CD4-positive, alpha-beta T cell (primary cell): ENCODE measurements around the gene DNAAF8. TPM values are rescaled to one million over a fixed set of nuclear protein-coding genes. Genes with fewer than 3 reads are reported as not detected.

ENCODE experiments used
- ATAC-seq: fragments of 200-7000 bp; cut with Tn5 transposase; one replicate; pipeline ENCODE4 v1.10.0; 2022; ENCODE audit warnings: mild to moderate bottlenecking; ENCODE audit not compliant: poor library complexity
- CTCF ChIA-PET: fragments of 350-600 bp; sonication (Branson Sonifier 250); formaldehyde crosslinking; loops from one replicate; lab custom pipeline; 2021; ENCODE audit warnings: antibody characterized with exemption, inconsistent platforms; lab: Charles Lee
- POLR2A ChIA-PET: fragments of 350-600 bp; sonication (Branson Sonifier 250); formaldehyde crosslinking; loops from one replicate; lab custom pipeline; 2021; ENCODE audit warnings: antibody characterized with exemption, inconsistent platforms; lab: Charles Lee
- DNase-seq, 14 experiments: peaks; one replicate each; pipeline ENCODE4 v3.0.0-alpha.2; 2013 to 2020; ENCODE audit warnings: mixed read lengths in 2 of 14
- H3K27ac ChIP-seq, 2 donors: one replicate each; pipeline versions ENCODE4 v1.5.1 to v1.7.0; 2013; ENCODE audit warnings: low read length in 2 of 2, low read depth in 1 of 2, mild to moderate bottlenecking in 1 of 2
- H3K27me3 ChIP-seq, 2 experiments: 1 replicate in 1 of 2; 2 replicates in 1 of 2; pipeline versions ENCODE4 v1.6.1 to v1.7.0; 2013; ENCODE audit warnings: low read length in 2 of 2, control low read depth in 1 of 2, mild to moderate bottlenecking in 1 of 2, moderate library complexity in 1 of 2; ENCODE audit not compliant: insufficient read depth in 2 of 2, control insufficient read depth in 1 of 2
- H3K36me3 ChIP-seq: one replicate; pipeline ENCODE4 v1.6.1; 2013; ENCODE audit warnings: low read length, control low read depth; ENCODE audit not compliant: insufficient read depth
- H3K4me1 ChIP-seq: one replicate; pipeline ENCODE4 v1.6.1; 2013; ENCODE audit warnings: low read length, control low read depth; ENCODE audit not compliant: insufficient read depth
- H3K4me3 ChIP-seq: one replicate; pipeline ENCODE4 v1.5.1; 2013; ENCODE audit warnings: mild to moderate bottlenecking, low read length, moderate library complexity
- H3K9me3 ChIP-seq, 2 experiments: 1 replicate in 1 of 2; 2 replicates in 1 of 2; pipeline versions ENCODE4 v1.6.1 to v1.7.0; 2013; ENCODE audit warnings: low read length in 2 of 2, mild to moderate bottlenecking in 2 of 2, control low read depth in 1 of 2, moderate library complexity in 1 of 2; ENCODE audit not compliant: control insufficient read depth in 1 of 2, insufficient read depth in 1 of 2
- H3K27ac Mint-ChIP-seq: one replicate; pipeline ENCODE4 v1.8.0; 2020; ENCODE audit warnings: mixed read lengths
- H3K27me3 Mint-ChIP-seq: one replicate; pipeline ENCODE4 v1.8.0; 2021; ENCODE audit warnings: mixed read lengths
- H3K36me3 Mint-ChIP-seq: one replicate; pipeline ENCODE4 v1.8.0; 2021; ENCODE audit warnings: low read depth, mixed read lengths
- H3K4me1 Mint-ChIP-seq: one replicate; pipeline ENCODE4 v1.8.0; 2021; ENCODE audit warnings: low read depth, mixed read lengths
- H3K4me3 Mint-ChIP-seq: one replicate; pipeline ENCODE4 v1.8.0; 2020; ENCODE audit warnings: mild to moderate bottlenecking, mixed read lengths
- H3K9me3 Mint-ChIP-seq: one replicate; pipeline ENCODE4 v1.8.0; 2020; ENCODE audit warnings: mixed read lengths
- intact Hi-C, 2 experiments: fragments of 100-400 bp; cut with DNase I in 1 of 2; cut with micrococcal nuclease in 1 of 2; formaldehyde crosslinking; loops; one replicate each; pipeline versions ENCODE4 v1.15.1 to v1.9.0; 2023 to 2025; cut with DNase I, micrococcal nuclease
- total RNA-seq, 174 experiments: library from RNA in 2 of 174; stranded (reverse) in 2 of 174; gene quantifications; one replicate each; pipeline ENCODE4 v1.2.3 and lab custom pipeline; 2021 to 2026
- TF ChIP-seq, protein P1 (sequence below): fragments of 200-600 bp; IDR thresholded peaks from one replicate; pipeline ENCODE4 v1.8.0; 2022; ENCODE audit warnings: antibody characterized with exemption, mild to moderate bottlenecking

DNAAF8 gene
- total RNA-seq, 2 experiments from 2014 or later: 0.25 TPM; not detected in 1

DNA sequence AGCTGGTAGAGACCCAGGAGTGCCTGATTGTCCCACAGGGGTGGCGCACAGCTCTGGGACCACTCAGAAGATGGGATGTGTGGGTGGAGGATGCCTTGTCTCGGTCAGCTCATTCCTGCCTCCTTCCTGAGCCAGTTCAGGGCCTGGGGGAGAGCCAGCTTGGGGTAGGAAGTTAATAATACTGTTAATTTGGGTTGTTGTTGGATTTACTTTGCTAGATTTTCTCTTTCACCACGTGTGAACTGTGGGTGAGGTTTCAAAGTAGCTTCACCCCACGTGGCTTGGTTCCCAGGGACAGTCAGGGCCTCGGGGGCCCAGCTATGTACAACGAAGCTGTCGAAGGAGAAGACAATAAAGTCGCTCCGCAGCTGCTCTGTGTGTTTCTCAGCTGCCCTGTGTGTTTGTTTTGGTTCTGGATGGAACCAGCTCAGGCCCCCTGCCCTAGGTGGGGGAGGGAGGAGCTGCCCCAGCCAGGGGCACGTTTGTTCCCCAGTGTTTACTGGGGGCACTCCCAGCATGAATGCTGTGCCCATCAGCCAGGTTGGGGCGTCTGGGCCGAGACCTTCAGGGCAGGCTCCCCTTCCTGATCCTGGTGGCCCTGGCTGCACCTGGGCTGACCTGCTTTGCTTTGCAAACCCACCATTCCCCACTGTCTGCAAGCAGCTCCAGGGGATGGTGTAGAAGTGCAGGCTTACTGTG lies 38.7 kb upstream of the DNAAF8 start:
- TF ChIP-seq, protein P1, sequence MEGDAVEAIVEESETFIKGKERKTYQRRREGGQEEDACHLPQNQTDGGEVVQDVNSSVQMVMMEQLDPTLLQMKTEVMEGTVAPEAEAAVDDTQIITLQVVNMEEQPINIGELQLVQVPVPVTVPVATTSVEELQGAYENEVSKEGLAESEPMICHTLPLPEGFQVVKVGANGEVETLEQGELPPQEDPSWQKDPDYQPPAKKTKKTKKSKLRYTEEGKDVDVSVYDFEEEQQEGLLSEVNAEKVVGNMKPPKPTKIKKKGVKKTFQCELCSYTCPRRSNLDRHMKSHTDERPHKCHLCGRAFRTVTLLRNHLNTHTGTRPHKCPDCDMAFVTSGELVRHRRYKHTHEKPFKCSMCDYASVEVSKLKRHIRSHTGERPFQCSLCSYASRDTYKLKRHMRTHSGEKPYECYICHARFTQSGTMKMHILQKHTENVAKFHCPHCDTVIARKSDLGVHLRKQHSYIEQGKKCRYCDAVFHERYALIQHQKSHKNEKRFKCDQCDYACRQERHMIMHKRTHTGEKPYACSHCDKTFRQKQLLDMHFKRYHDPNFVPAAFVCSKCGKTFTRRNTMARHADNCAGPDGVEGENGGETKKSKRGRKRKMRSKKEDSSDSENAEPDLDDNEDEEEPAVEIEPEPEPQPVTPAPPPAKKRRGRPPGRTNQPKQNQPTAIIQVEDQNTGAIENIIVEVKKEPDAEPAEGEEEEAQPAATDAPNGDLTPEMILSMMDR: no peak
- ATAC-seq (no peak), DNase-seq (peak in 1 of 14 experiments; percentile 23)
- H3K27ac ChIP-seq: no peak overlapping the region
- Mint-ChIP-seq H3K4me3 (peak overlapping the region; percentile 85), H3K27ac (peak overlapping the region; percentile 69), H3K4me1 (peaks cover 7% of the 10 kb centered on the region), H3K36me3 (peaks cover 40% of the 10 kb centered on the region), H3K27me3 (no peaks in the 10 kb centered on the region), H3K9me3 (no peaks in the 10 kb centered on the region)
- intact Hi-C loops: loop anchor here in 1 of 2 experiments (10.0 kb wide), 3 partner anchors 271 to 399 kb away; partner anchors contain the start of genes DNAJA3, EEF2KMT and NAGPA
- ChIA-PET CTCF (interaction anchor here (1.3 kb wide), 1 partner anchor 71 kb away, joined by 4 read pairs; the partner anchor contains the start of gene MGRN1), POLR2A (interaction anchor here (0.8 to 2.4 kb wide), 5 partner anchors 35 to 79 kb away, joined by 3 to 11 read pairs (median 3); partner anchors contain the start of genes ANKS3 and DNAAF8)
- peaks cover 52% of the 10 kb centered on the region for H3K36me3 ChIP-seq
- peaks cover 28% of the 10 kb centered on the region for H3K4me1 ChIP-seq
- H3K27me3 ChIP-seq: no peaks in the 10 kb centered on the region
- no peaks in the 10 kb centered on the region for H3K9me3 ChIP-seq
- H3K4me3 ChIP-seq: no peak overlapping the region

DNA sequence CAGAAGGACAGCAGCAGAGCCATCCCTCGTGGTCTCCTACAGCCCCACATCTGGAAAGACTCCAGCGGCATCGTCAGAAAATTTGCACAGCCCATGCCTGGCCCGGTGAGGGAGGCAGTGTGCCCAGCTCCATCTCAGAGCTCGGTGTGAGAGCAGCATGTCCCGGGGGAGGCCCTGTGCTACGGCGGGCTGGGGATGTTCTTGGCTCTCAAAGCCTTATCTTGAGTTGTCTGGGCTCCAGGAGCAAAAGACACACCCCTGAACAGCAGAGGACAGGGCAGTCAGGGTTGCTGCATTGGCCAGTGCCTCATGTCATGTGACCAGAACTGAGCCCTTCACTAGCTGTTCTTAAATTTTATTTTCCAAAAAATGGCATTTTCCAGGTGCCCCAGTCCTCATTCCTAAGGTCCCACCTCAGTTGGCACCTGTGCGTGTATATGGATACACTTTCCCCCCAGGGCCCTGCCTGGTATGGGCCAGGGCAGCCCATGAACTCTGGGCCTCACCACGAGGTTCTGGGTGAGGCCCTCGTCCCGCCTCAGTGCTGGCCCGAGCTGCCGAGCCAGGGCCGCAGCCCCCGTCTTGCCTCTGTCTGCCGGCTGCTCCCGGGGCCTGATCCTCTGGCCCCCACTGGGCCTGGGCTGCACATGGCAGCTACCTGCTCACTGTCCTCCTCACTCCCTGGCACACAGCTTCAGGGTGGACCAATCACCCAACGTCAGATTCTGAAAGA lies 38.0 kb upstream of the DNAAF8 start:
- H3K27ac ChIP-seq: no peak overlapping the region
- Mint-ChIP-seq H3K4me3 (peak overlapping the region; percentile 85), H3K9me3 (no peaks in the 10 kb centered on the region), H3K4me1 (peaks cover 7% of the 10 kb centered on the region), H3K36me3 (peaks cover 40% of the 10 kb centered on the region), H3K27ac (peak overlapping the region; percentile 69), H3K27me3 (no peaks in the 10 kb centered on the region)
- DNase-seq: peak in 1 of 14 experiments; percentile 14
- H3K4me1 ChIP-seq: peaks cover 29% of the 10 kb centered on the region
- ChIA-PET POLR2A (interaction anchor here (0.8 to 2.4 kb wide), 5 partner anchors 36 to 80 kb away, joined by 3 to 11 read pairs (median 3); partner anchors contain the start of genes ANKS3 and DNAAF8), CTCF (interaction anchor here (1.3 kb wide), 1 partner anchor 72 kb away, joined by 4 read pairs; the partner anchor contains the start of gene MGRN1)
- H3K36me3 ChIP-seq: peaks cover 55% of the 10 kb centered on the region
- TF ChIP-seq, protein P1: no peak
- H3K9me3 ChIP-seq: no peaks in the 10 kb centered on the region
- ATAC-seq: no peak
- H3K27me3 ChIP-seq: no peaks in the 10 kb centered on the region
- intact Hi-C loops: loop anchor here in 1 of 2 experiments (10.0 kb wide), 3 partner anchors 272 to 398 kb away; partner anchors contain the start of genes DNAJA3, EEF2KMT and NAGPA
- H3K4me3 ChIP-seq: no peak overlapping the region
